IMR-90 (cell line): Measurements from ENCODE around the gene IL1B. TPM values are rescaled to one million over a fixed set of nuclear protein-coding genes. Genes with fewer than 3 reads are reported as not detected.

Experiments
- ATAC-seq: fragments of 200-7000 bp; cut with Tn5 transposase; 2 replicates; pipeline ENCODE4 v1.9.1; 2020; ENCODE audit warnings: low read depth, mild to moderate bottlenecking, moderate library complexity
- BruUV-seq: library from RNA; stranded (reverse); fragments of 400-500 nt; replicated peaks from 2 replicates; lab custom pipeline; 2021; lab: Mats Ljungman, UMichigan
- CTCF ChIA-PET: fragments of 300-600 bp; formaldehyde crosslinking; extraction: SDS; loops from one replicate; lab custom pipeline; 2021; ENCODE audit warnings: antibody characterized with exemption; lab: Yijun Ruan, JAX
- POLR2A ChIA-PET: fragments of 300-600 bp; sonication (Branson Sonifier 250); formaldehyde crosslinking; loops from one replicate; lab custom pipeline; 2022; ENCODE audit warnings: antibody characterized with exemption; ENCODE audit not compliant: unreplicated experiment; lab: Charles Lee
- DNase-seq: peaks from one replicate; pipeline ENCODE4 v3.0.0; 2013
- H2AFZ ChIP-seq: replicated peaks from 2 replicates; pipeline ENCODE3; 2013; ENCODE audit warnings: low read length, mild to moderate bottlenecking; ENCODE audit not compliant: poor library complexity
- H2AK5ac ChIP-seq: 2 replicates; pipeline ENCODE4 v1.6.1; 2013; ENCODE audit warnings: low read depth, low read length, inconsistent platforms
- H2AK9ac ChIP-seq: replicated peaks from 2 replicates; pipeline ENCODE3; 2013; ENCODE audit warnings: mild to moderate bottlenecking, low read depth, low read length, moderate library complexity; ENCODE audit not compliant: poor library complexity
- H2BK120ac ChIP-seq: 2 replicates; pipeline ENCODE4 v1.6.1; 2013; ENCODE audit warnings: low read depth, low read length, inconsistent platforms
- H2BK15ac ChIP-seq: 3 replicates; pipeline ENCODE4 v1.6.1; 2013; ENCODE audit warnings: low read depth, low read length, inconsistent platforms
- H2BK20ac ChIP-seq: 2 replicates; pipeline ENCODE4 v1.6.1; 2013; ENCODE audit warnings: low read depth, mild to moderate bottlenecking, inconsistent platforms, low read length, moderate library complexity
- H2BK5ac ChIP-seq: 2 replicates; pipeline ENCODE4 v1.6.1; 2013; ENCODE audit warnings: mild to moderate bottlenecking, low read depth, low read length, inconsistent platforms; ENCODE audit not compliant: poor library complexity, severe bottlenecking
- H3K14ac ChIP-seq: replicated peaks from 2 replicates; pipeline ENCODE4 v1.6.1; 2013; ENCODE audit warnings: low read depth, low read length, inconsistent platforms
- H3K18ac ChIP-seq: 2 replicates; pipeline ENCODE4 v1.6.1; 2013; ENCODE audit warnings: low read depth, low read length, control low read depth
- H3K23ac ChIP-seq: 2 replicates; pipeline ENCODE4 v1.6.1; 2013; ENCODE audit warnings: low read depth, low read length, inconsistent platforms
- H3K27ac ChIP-seq: 2 replicates; pipeline ENCODE4 v1.5.1; 2013; ENCODE audit warnings: mild to moderate bottlenecking, control low read depth, low read length; ENCODE audit not compliant: insufficient read depth
- H3K27me3 ChIP-seq: 2 replicates; pipeline ENCODE4 v1.6.1; 2013; ENCODE audit warnings: low read length; ENCODE audit not compliant: control insufficient read depth, insufficient read depth
- H3K36me3 ChIP-seq: 2 replicates; pipeline ENCODE4 v1.6.1; 2013; ENCODE audit warnings: low read length, mixed read lengths; ENCODE audit not compliant: control insufficient read depth, insufficient read depth
- H3K4ac ChIP-seq: 2 replicates; pipeline ENCODE4 v1.6.1; 2013; ENCODE audit warnings: low read depth, low read length, inconsistent platforms
- H3K4me1 ChIP-seq: 2 replicates; pipeline ENCODE4 v1.6.1; 2013; ENCODE audit warnings: low read length, mixed read lengths; ENCODE audit not compliant: control insufficient read depth, insufficient read depth
- H3K4me2 ChIP-seq: 2 replicates; pipeline ENCODE4 v1.6.1; 2013; ENCODE audit warnings: low read depth, mild to moderate bottlenecking, control low read depth, low read length, moderate library complexity
- H3K4me3 ChIP-seq: 2 replicates; pipeline ENCODE4 v1.5.1; 2013; ENCODE audit warnings: low read depth, mild to moderate bottlenecking, control low read depth, low read length, moderate library complexity; ENCODE audit not compliant: insufficient read depth
- H3K56ac ChIP-seq: 2 replicates; pipeline ENCODE4 v1.6.1; 2013; ENCODE audit warnings: low read length, inconsistent platforms; ENCODE audit not compliant: insufficient read depth; ENCODE audit errors: extremely low read depth
- H3K79me1 ChIP-seq, 2 experiments: 2 replicates each; pipeline ENCODE4 v1.6.1; 2013; ENCODE audit warnings: low read length in 2 of 2, inconsistent platforms in 1 of 2, low read depth in 1 of 2
- H3K9ac ChIP-seq: 2 replicates; pipeline ENCODE4 v1.6.1; 2013; ENCODE audit warnings: low read depth, low read length, control low read depth
- H3K9me1 ChIP-seq: 2 replicates; pipeline ENCODE4 v1.6.1; 2013; ENCODE audit warnings: low read length, inconsistent platforms; ENCODE audit not compliant: insufficient read depth
- H3K9me3 ChIP-seq: 2 replicates; pipeline ENCODE4 v1.6.1; 2013; ENCODE audit warnings: low read length; ENCODE audit not compliant: control insufficient read depth, insufficient read depth
- H4K20me1 ChIP-seq: 2 replicates; pipeline ENCODE4 v1.6.1; 2013; ENCODE audit warnings: low read length, inconsistent platforms; ENCODE audit not compliant: insufficient read depth
- H4K5ac ChIP-seq: 2 replicates; pipeline ENCODE4 v1.6.1; 2013; ENCODE audit warnings: mild to moderate bottlenecking, low read depth, low read length, control low read depth
- H4K8ac ChIP-seq, 2 experiments: 2 replicates each; pipeline ENCODE4 v1.6.1; 2013; ENCODE audit warnings: low read depth in 2 of 2, low read length in 2 of 2, control low read depth in 1 of 2, inconsistent platforms in 1 of 2
- H4K91ac ChIP-seq: 2 replicates; pipeline ENCODE4 v1.6.1; 2013; ENCODE audit warnings: low read depth, low read length, inconsistent platforms; ENCODE audit not compliant: insufficient read depth
- BHLHE40 ChIP-seq: fragments of 150-350 bp; IDR thresholded peaks from 2 replicates; pipeline ENCODE4 v1.6.1; 2016; ENCODE audit warnings: mild to moderate bottlenecking, low read depth, low read length
- CEBPB ChIP-seq: IDR thresholded peaks from 2 replicates; pipeline ENCODE4 v1.6.1; 2012; ENCODE audit warnings: low read depth, low read length, improper control_type of control experiment
- CHD1 ChIP-seq: IDR thresholded peaks from 2 replicates; pipeline ENCODE4 v1.6.1; 2012; ENCODE audit warnings: low read depth, low read length, improper control_type of control experiment
- ELK1 ChIP-seq: fragments of 150-350 bp; IDR thresholded peaks from 2 replicates; pipeline ENCODE4 v1.6.1; 2016; ENCODE audit warnings: low read depth, mild to moderate bottlenecking, low read length, moderate library complexity, borderline replicate concordance
- MAFK ChIP-seq: IDR thresholded peaks from 2 replicates; pipeline ENCODE4 v1.6.1; 2012; ENCODE audit warnings: low read depth, low read length, improper control_type of control experiment
- MAZ ChIP-seq: IDR thresholded peaks from 2 replicates; pipeline ENCODE4 v1.6.1; 2012; ENCODE audit warnings: low read depth, mild to moderate bottlenecking, low read length, improper control_type of control experiment, moderate library complexity, borderline replicate concordance
- MXI1 ChIP-seq: IDR thresholded peaks from 2 replicates; pipeline ENCODE4 v1.6.1; 2012; ENCODE audit warnings: low read depth, mild to moderate bottlenecking, low read length, moderate library complexity, borderline replicate concordance
- NFE2L2 ChIP-seq: fragments of 150-350 bp; IDR thresholded peaks from 2 replicates; pipeline ENCODE4 v1.6.1; 2016; ENCODE audit warnings: low read depth, mild to moderate bottlenecking, low read length
- POLR2A ChIP-seq: IDR thresholded peaks from 2 replicates; pipeline ENCODE4 v1.6.1; 2012; ENCODE audit warnings: mild to moderate bottlenecking, low read depth, low read length
- RAD21 ChIP-seq: IDR thresholded peaks from 2 replicates; pipeline ENCODE4 v1.6.1; 2012; ENCODE audit warnings: low read length, improper control_type of control experiment
- RCOR1 ChIP-seq: IDR thresholded peaks from 2 replicates; pipeline ENCODE4 v1.6.1; 2012; ENCODE audit warnings: mild to moderate bottlenecking, low read length, improper control_type of control experiment; ENCODE audit not compliant: insufficient replicate concordance
- SMC3 ChIP-seq: fragments of 150-350 bp; IDR thresholded peaks from 2 replicates; pipeline ENCODE4 v1.6.1; 2016; ENCODE audit warnings: low read depth, mild to moderate bottlenecking, antibody characterized with exemption, low read length, moderate library complexity
- USF2 ChIP-seq: fragments of 150-350 bp; IDR thresholded peaks from 2 replicates; pipeline ENCODE4 v1.6.1; 2017; ENCODE audit warnings: mild to moderate bottlenecking, antibody characterized with exemption, low read length, low read depth
- WGBS, 2 experiments: methylation state at CpG; one replicate each; pipeline versions ENCODE4 v1.1.5 to v1.1.7; 2013; ENCODE audit warnings: missing lambda C conversion rate in 2 of 2; ENCODE audit not compliant: insufficient read length in 1 of 2; ENCODE audit errors: extremely low coverage in 2 of 2; 5-methylcytosine and 5-hydroxymethylcytosine counted together
- dilution Hi-C: fragments of 300-500 bp; cut with HindIII; formaldehyde crosslinking; loops from one replicate; pipeline ENCODE4 v1.14.3; 2018; ENCODE audit warnings: low sequenced_read_pairs; ENCODE audit not compliant: unreplicated experiment
- in situ Hi-C: fragments of 300-500 bp; cut with MboI; formaldehyde crosslinking; loops from 3 replicates; pipeline ENCODE4 v1.14.3; 2019; ENCODE audit warnings: low sequenced_read_pairs, inconsistent platforms, mixed read lengths
- intact Hi-C: fragments of 100-400 bp; cut with micrococcal nuclease; formaldehyde crosslinking; loops from 2 replicates; pipeline ENCODE4 v1.10.0; 2022
- polyA plus RNA-seq, 3 experiments: library from polyadenylated mRNA; depleted of rRNA; stranded (reverse); fragments of >200 nt; gene quantifications; 2 replicates each; pipeline ENCODE4 v1.2.3, GENCODE V29; 2012; ENCODE audit warnings: low replicate concordance in 1 of 3
- total RNA-seq: library from RNA; depleted of rRNA; stranded (reverse); fragments of >200 nt; gene quantifications from 2 replicates; pipeline ENCODE4 v1.2.3, GENCODE V29; 2012

IL1B gene
- total and polyA plus RNA-seq, 2 of the 4 experiments (the other 2 are of a cell fraction): 3.0 to 4.4 TPM

GRCh38 chr2:112818094-112818902 is 18.3 kb downstream of the IL1B start (continued):
- no peak for TF ChIP-seq ELK1

- Histone ChIP-seq H3K4me1 (peaks cover 16% of the 10 kb centered on the region), H3K9me1 (peaks cover 10% of the 10 kb centered on the region), H2BK5ac (no peak overlapping the region), H3K56ac (no peak overlapping the region), H2AK5ac (no peak overlapping the region; the same call in 1 of the 2 replicates), H2BK120ac (no peak overlapping the region), H3K9ac (no peak overlapping the region), H3K4me3 (no peak overlapping the region), H3K79me1 (peaks cover 4 to 7% of the 10 kb centered on the region in 2 experiments; a peak in 2 of 4 replicates), H3K14ac (no peak overlapping the region), H3K27ac (no peak overlapping the region), H3K9me3 (no peaks in the 10 kb centered on the region), H2BK15ac (no peak overlapping the region), H3K4me2 (no peak overlapping the region), H4K20me1 (no peaks in the 10 kb centered on the region), H3K23ac (no peak overlapping the region), H3K18ac (no peak overlapping the region), H3K4ac (0 out of 2 replicates have a peak overlapping the region, but pooled peaks have one; percentile 12), H2AK9ac (no peak overlapping the region), H3K36me3 (no peaks in the 10 kb centered on the region), H4K8ac (peak overlapping the region in 1 of 2 experiments; percentile 39; a peak in 1 of 4 replicates), H4K5ac (no peak overlapping the region), H4K91ac (no peak overlapping the region; the same call in 1 of the 2 replicates), H2BK20ac (no peak overlapping the region), H3K27me3 (no peaks in the 10 kb centered on the region), H2AFZ (peak overlapping the region; percentile 14)
- CTCF ChIA-PET: no interaction called here
- no TSS peak for BruUV-seq
- no CpG with 5 or more reads among the region's 4 CpGs for WGBS, 2 experiments
- dilution Hi-C loops (no loop called here), in situ Hi-C loops (no loop called here), intact Hi-C loops (no loop called here)
- no peak for ATAC-seq
- POLR2A ChIA-PET: no interaction called here
- DNase-seq: no peak
- TF ChIP-seq RCOR1: no peak
- no peak for TF ChIP-seq CEBPB
- no peak for TF ChIP-seq MXI1
- TF ChIP-seq MAFK: no peak
- no peak for TF ChIP-seq USF2
- no peak for TF ChIP-seq MAZ
- TF ChIP-seq POLR2A: no peak
- no peak for TF ChIP-seq CHD1
- no peak for TF ChIP-seq RAD21
- no peak for TF ChIP-seq NFE2L2
- no peak for TF ChIP-seq SMC3
- TF ChIP-seq BHLHE40: no peak
Observed at GRCh38 chr2:112817082-112817689, 19.4 kb downstream of the IL1B start.
